HepG2 (cell line): ENCODE data around the gene CFAP43. TPM values are rescaled to one million over a fixed set of nuclear protein-coding genes. Genes with fewer than 3 reads are reported as not detected.

Experiments used
- CSRNP2 ChIP-seq: sonication (generic); formaldehyde crosslinking; conservative IDR thresholded peaks from 2 replicates; pipeline ENCODE4 v1.8.0; 2022; ENCODE audit warnings: low read depth, missing genetic modification reagents
- GATA4 ChIP-seq: sonication (generic); IDR thresholded peaks from 2 replicates; pipeline ENCODE4 v1.6.1; 2016; ENCODE audit warnings: antibody characterized with exemption, low read depth, borderline replicate concordance
- GLI4 ChIP-seq: sonication (generic); formaldehyde crosslinking; IDR thresholded peaks from 2 replicates; pipeline ENCODE4 v1.5.1; 2020; ENCODE audit warnings: missing genetic modification reagents, mild to moderate bottlenecking, moderate library complexity, borderline replicate concordance
- GMEB1 ChIP-seq: sonication (generic); formaldehyde crosslinking; IDR thresholded peaks from 2 replicates; pipeline ENCODE4 v1.5.1; 2020; ENCODE audit warnings: missing genetic modification reagents, mild to moderate bottlenecking, borderline replicate concordance
- HNF1A ChIP-seq, 2 experiments: sonication (generic) in 1 of 2; formaldehyde crosslinking in 1 of 2; IDR thresholded peaks; 2 replicates each; pipeline versions ENCODE4 v1.4.0 to v1.6.1; 2016 to 2020; ENCODE audit warnings: borderline replicate concordance in 1 of 2, low read depth in 1 of 2, mild to moderate bottlenecking in 1 of 2, missing genetic modification reagents in 1 of 2
- IKZF4 ChIP-seq: sonication (generic); formaldehyde crosslinking; IDR thresholded peaks from 2 replicates; pipeline ENCODE4 v1.5.1; 2020; ENCODE audit warnings: borderline replicate concordance, mild to moderate bottlenecking, low read depth, missing genetic modification reagents; ENCODE audit errors: not compliant biosample characterization
- NFRKB ChIP-seq: fragments of 450-650 bp; IDR thresholded peaks from 2 replicates; pipeline ENCODE4 v1.6.1; 2017
- NR2F2 ChIP-seq: IDR thresholded peaks from 2 replicates; pipeline ENCODE4 v1.6.1; 2012; ENCODE audit warnings: low read depth, inconsistent platforms, borderline replicate concordance
- PHF21A ChIP-seq: sonication (generic); formaldehyde crosslinking; IDR thresholded peaks from 2 replicates; pipeline ENCODE4 v1.5.0; 2020; ENCODE audit warnings: mild to moderate bottlenecking, missing genetic modification reagents
- PHF8 ChIP-seq: sonication (generic); formaldehyde crosslinking; IDR thresholded peaks from 2 replicates; pipeline ENCODE4 v1.5.0; 2020; ENCODE audit warnings: missing genetic modification reagents
- RFX1 ChIP-seq: fragments of 450-650 bp; IDR thresholded peaks from 2 replicates; pipeline ENCODE4 v1.6.1; 2017
- SOX5 ChIP-seq: IDR thresholded peaks from 2 replicates; pipeline ENCODE4 v1.6.1; 2016; ENCODE audit warnings: borderline replicate concordance
- ZNF3 ChIP-seq: IDR thresholded peaks from 2 replicates; pipeline ENCODE4 v1.7.0; 2017; ENCODE audit warnings: inconsistent platforms
- ZNF343 ChIP-seq: sonication (generic); formaldehyde crosslinking; IDR thresholded peaks from 2 replicates; pipeline ENCODE4 v1.4.0; 2020; ENCODE audit warnings: mild to moderate bottlenecking, missing genetic modification reagents
- ZNF609 ChIP-seq: sonication (generic); formaldehyde crosslinking; IDR thresholded peaks from 2 replicates; pipeline ENCODE4 v1.4.0; 2020; ENCODE audit warnings: mild to moderate bottlenecking, missing genetic modification reagents, borderline replicate concordance
- ZNF644 ChIP-seq: IDR thresholded peaks from 2 replicates; pipeline ENCODE4 v1.6.1; 2016; ENCODE audit warnings: low read depth
- polyA plus RNA-seq, 8 experiments: library from polyadenylated mRNA; depleted of rRNA in 3 of 8; stranded (reverse) in 7 of 8; unstranded in 1 of 8; fragments of >200 nt; fragmentation: Illumina TruSeq in 4 of 8; extraction: Trizol in 4 of 8; gene quantifications; 2 replicates each; pipeline versions ENCODE4 v1.2.1 to v1.2.3, GENCODE V29; 2011 to 2016; ENCODE audit warnings: low read depth in 4 of 8, missing spikeins in 1 of 8, mixed read lengths in 1 of 8; ENCODE audit not compliant: insufficient read depth in 1 of 8
- total RNA-seq, 5 experiments: library from RNA; depleted of rRNA; stranded (reverse); fragments of >200 nt; fragmentation: Illumina TruSeq; extraction: Trizol; gene quantifications; 2 replicates each; pipeline ENCODE4 v1.2.3, GENCODE V29; 2016; ENCODE audit warnings: low read depth in 1 of 5

CFAP43 gene
- total and polyA plus RNA-seq, 2 of the 13 experiments (the other 11 are each of a cell fraction or from before 2014, with no cell fraction given), result 0.24 to 0.38 TPM

- no peak for TF ChIP-seq HNF1A (IDR thresholded peaks at IDR 0.05; ENCODE audit: low read depth)
- TF ChIP-seq HNF1A (CRISPR knock-in tag; IDR thresholded peaks at IDR 0.05; ENCODE audit: borderline replicate concordance), result peak; percentile 69; the same call in 1 of the 2 replicates
- 0 out of 2 replicates have a peak, but pooled peaks have one; percentile 35 for TF ChIP-seq GLI4 (CRISPR knock-in tag)
- TF ChIP-seq CSRNP2, result no peak
- TF ChIP-seq SOX5 (CRISPR knock-in tag), result no peak
- 0 out of 2 replicates have a peak, but pooled peaks have one; percentile 27 for TF ChIP-seq GMEB1 (CRISPR knock-in tag)
- TF ChIP-seq PHF21A, result peak; percentile 36; the same call in 1 of the 2 replicates
- TF ChIP-seq GATA4, result no peak; the same call in 1 of the 2 replicates
- peak; percentile 88 for TF ChIP-seq NR2F2
- no peak for TF ChIP-seq ZNF644 (CRISPR knock-in tag)
- no peak for TF ChIP-seq RFX1
- TF ChIP-seq IKZF4 (CRISPR knock-in tag), result peak; percentile 79
- peak; percentile 71; the same call in 1 of the 2 replicates for TF ChIP-seq ZNF343
- peak; percentile 62; the same call in 1 of the 2 replicates for TF ChIP-seq PHF8
- no peak for TF ChIP-seq ZNF3 (CRISPR knock-in tag)
- peak; percentile 70; the same call in 1 of the 2 replicates for TF ChIP-seq ZNF609 (CRISPR knock-in tag)
- TF ChIP-seq NFRKB, result no peak
These were observed 22.5 kb upstream of the CFAP43 start, which contains the start of gene GSTO1 (continued) for GRCh38 chr10:104254493-104255310.
